GM03348 (cell line): Measurements from ENCODE around the gene FBXL13.
"Not testable (repeated sequence)": the region's sequence is repeated elsewhere in the genome, so short reads cannot be mapped to it uniquely, and the experiment has no call there.

Experiments
- DNase-seq: peaks from one replicate; pipeline ENCODE4 v3.0.0; 2012; ENCODE audit warnings: low spot score

FBXL13 gene

DNA sequence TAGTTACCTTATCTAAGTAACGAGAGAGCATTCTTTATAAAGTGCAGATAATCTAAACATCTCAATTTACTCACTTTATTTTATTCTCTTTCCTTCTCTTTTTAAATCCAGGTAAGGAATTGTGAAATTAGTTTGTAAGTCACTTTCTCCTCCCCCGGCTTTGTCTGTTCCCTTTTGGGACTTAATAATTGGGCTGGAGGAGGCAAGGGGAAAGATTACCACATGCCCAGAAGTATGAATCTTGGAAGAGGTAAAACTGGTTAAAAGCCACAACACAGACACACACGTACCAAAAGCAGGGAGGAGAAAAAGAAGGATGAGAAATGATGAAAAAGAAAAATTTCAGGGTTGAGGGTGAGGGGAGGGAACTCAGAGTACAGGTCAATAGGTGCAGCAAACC, 225.1 kb downstream of the FBXL13 start:
- no peak for DNase-seq

DNA sequence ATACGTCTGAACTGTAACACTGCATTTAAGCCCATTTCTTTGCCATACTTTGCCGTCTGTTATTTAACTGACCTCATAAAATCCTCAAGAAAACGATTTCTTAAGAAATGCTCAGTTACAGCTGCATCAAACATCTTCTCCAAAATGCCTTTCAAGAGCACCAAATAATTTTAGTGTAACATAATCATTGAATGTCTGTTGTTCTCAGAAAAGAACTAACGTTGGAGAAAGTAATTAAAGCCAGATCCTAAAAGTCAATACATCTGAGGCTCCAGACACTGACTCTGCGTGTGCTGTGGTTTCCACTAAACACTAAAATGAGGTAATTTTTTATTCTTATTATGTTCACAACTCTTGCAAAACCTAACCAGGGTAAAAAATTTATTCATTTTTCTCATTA, 225.5 kb downstream of the FBXL13 start:
- peak; percentile 50 for DNase-seq

DNA sequence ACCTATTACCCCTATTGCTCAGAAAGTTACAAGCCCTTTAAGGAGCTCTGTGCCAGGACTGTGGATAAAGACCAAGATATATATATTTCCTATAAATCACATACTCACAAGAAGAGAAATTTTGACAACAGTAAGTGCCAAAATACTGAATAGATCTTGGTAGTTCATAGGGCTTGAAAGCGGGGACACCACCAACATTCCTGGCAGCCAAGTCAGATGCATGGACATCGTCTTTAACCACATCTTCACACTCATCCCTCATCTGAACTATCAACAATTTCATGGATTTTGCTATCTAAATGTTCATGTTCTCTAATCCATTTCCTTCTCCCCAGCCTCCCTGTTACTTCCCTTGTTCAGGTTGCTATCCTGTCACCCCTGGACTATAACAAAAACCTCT, 229.2 kb downstream of the FBXL13 start:
- DNase-seq = peak; percentile 27

DNA sequence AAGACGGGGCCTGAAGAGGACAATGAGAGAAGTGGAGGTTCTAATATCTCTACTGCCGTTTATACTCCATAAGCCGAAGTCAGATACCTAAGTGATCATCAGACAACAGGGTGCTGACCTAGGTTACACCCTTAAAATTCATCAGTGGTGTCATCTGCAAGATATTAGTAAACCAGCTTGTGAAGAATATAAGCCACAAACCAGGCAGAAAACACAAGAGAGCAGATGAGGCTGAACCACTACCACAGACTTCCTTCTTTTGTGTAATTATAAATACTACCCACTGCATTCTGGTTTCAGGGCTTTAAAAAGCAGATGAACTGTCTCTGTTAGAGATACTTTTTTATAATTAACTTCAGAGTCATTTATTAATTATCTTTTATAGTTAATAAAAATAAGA, 230.7 kb downstream of the FBXL13 start:
- DNase-seq = no peak

DNA sequence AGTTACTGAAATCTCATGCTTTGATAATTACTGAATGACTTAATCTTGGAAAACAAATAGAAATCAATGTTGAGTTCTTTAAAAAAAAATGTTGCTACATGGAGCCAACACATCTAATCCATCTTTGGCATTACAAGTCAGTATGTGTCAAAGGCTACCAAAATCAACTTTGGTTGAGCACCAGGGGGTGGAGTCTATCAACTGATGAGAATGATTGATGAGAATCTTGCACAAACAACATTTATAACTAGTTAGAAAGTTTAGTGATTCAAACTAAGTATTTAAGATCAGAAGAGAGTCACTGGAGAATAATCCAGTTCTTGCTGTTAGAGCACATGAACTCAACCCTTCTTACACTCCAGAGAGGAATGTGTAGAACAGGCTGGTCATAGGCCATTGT, 232.3 kb downstream of the FBXL13 start:
- DNase-seq = no peak

DNA sequence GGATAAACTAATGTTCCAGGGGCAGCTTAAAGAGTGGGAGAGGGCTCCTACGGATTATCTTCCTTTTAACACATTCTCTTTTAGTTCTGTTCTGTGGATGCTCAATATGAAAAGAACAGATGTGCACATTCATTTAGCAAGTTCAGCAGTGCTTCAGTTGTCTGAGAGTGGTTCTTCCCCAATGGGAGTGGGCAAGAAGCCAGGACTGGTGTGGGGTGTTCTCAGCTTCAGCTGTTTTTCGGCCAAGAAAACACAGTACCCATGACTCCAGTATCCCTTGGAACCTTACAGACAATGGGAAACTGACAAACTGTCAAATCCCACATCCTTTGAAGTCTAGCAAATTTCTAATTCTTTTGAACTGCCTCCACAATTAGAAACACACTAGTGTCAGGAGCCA, 233.3 kb downstream of the FBXL13 start:
- no peak for DNase-seq

DNA sequence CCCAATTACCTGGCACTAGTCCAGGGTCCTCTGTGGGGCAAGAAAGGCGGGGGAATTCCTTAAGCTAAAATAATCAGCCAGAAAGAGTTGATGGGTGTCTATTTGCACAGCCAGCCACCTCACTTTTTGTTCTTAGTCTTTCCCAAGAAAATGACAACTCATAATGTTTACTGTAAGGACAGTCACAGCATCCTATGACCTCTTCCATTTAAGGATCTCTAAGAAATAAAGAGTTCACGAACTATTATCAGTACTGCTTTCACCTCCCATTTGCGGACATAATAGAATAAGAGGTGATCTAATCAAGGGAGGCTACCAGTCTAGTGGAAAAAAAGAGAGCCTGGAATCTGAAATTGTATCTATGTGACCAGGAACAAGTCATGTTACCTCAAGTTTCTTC, 234.2 kb downstream of the FBXL13 start:
- no peak for DNase-seq

DNA sequence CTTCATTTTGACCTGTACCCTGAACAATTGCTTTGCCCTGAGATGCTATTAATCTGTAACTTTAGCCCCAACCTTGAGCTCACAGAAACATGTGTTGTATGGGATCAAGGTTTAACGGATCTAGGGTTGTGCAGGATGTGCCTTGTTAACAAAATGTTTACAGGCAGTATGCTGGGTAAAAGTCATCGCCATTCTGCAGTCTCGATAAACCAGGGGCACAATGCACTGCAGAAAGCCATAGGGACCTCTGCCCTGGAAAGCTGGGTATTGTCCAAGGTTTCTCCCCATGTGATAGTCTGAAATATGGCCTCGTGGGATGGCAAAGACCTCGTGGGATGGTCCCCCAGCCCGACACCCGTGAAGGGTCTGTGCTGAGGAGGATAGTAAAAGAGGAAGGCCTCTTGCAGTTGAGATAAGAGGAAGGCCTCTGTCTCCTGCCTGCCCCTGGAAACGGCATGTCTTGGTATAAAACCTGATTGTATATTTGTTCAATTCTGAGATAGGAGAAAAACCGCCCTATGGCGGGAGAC, 236.0 kb downstream of the FBXL13 start:
- not testable (repeated sequence) for DNase-seq

DNA sequence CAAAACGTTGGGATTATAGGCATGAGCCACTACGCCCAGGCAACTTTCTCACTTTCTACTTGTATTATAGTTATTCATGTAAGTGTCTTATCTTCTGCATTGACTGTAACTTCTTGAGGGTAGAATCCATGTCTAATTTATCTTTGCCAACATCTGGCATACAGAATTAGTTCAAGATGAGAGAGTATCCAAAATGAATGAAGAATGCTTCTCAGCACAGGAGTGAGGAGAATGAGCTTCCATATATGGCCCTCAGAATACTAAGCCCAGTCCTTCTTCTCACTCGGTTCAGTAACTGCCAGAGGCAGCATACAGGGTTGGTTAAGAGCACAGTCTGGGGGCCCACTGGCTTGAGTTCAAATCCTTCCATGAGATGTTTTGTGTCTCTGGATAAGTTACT, 236.8 kb downstream of the FBXL13 start:
- no peak for DNase-seq

DNA sequence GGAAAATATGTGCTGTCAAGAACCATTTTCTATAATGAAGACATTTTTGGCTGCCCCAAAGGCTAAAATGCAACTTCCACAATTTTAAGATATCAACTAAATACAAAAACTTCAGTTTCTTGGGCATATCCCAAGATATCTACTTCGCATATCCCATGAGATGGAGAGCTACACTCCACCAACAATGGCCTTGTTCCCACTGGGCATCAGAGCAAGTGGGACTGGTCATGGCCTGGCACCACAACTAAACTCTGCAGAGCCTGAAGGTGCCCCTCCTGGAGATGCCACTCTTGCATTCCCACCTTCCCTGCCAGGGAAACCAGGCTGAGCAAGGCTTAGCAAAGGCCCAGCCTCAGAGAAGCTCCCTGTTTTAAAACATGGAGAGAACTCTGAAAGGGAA, 237.6 kb downstream of the FBXL13 start:
- no peak for DNase-seq

DNA sequence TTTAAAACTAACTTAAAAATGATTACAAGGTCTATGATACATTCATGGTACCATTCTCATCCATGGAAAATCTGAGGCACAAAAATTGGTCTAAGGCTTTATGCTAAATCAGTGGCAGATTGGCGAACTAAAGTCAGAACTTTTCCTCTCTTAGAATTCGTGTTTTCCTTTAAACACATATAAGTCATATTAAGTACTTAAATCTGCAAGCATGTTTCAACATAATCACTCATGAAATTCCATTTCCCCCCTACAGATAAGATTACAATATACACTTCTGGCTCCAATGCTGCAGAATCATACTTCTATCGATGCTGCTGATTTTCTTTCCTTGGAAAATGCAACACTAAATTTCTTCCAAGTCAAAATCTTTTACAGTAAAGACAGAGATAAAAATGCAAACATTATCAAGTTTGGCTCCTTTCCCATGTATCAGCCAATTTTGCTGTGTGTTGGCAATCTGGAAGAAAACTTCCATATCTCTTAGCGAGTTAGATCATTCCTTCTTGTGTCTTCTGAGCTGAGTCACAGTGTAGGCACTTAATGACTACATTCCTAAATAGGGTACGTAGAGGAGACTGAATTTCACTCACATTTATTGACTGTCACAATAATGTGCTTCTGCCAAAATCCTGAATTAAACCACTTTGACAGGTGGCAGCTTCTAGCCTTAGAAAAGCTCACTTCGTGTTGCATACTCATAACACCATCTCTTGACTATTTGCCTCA, 238.2 kb downstream of the FBXL13 start:
- peak; percentile 74 for DNase-seq

DNA sequence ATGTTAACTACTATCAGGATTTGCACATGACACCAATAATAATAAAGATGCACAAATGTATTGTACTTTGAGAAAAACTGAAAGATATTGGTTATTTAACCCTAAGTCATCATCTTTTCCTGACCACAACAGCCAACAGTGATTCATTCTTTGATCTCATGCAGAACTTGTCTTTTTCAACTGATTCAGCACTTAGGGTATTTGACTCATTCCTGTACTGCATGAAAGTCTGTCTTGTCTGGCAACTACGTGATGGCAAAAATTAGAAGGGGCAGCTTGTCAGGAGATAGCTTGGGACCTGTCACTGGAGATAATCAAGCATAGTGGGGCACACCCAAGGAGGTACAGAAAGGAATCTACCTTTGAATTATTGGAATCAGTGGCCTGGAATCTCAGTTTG, 239.6 kb downstream of the FBXL13 start:
- peak; percentile 53 for DNase-seq

DNA sequence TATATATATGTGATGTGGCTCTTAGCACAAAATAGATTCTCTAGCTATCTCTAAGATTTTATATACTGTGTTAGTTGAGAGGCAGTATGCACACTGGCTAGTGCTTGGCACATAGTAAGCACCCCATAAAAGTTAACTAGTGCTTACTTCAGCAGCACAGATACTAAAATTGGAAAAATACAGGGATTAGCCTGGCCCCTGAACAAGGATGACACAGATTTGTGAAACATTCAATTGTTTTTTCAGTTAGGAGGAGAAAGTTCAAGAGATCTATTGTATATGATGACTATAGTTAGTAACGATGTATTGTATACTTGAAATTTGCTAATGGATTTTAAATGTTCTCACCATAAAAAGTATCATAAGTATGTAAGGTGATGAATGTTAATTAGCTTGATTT, 240.1 kb downstream of the FBXL13 start:
- DNase-seq = no peak

DNA sequence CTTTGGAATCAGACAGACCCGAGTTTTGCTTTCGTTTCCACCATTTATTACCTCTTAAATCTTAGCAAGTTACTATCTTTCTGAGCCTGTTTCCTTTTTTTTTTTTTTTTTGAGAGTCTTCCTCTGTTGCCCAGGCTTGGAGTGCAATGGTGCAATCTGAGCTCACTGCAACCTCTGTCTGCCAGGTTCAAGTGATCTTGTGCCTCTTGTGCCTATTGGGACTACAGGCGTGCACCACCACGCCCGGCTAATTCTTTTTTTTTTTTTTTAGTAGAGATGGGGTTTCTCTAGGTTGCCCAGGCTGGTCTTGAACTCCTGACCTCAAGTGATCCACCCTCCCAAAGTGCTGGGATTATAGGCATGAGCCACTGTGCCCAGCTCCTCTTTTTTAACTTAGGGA, 241.3 kb downstream of the FBXL13 start:
- no peak for DNase-seq

DNA sequence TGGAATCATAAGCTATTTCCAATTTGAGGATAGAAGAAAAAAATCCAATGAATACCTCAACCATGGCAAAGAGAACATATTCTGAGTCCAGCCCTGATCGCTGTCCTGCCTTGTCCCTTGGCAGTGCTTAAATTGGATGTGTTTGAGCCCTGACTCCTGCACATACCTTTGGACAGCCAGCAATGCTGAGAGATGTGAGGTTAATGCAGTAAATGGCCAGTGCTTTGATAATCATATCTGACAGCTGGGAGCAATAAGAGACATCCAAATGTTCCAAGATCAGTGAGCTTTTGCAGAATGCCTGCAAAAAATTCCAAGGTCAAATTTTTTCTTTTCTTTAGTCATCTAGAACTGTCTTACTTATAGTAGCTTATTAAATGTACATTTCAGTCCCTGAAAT, 241.9 kb downstream of the FBXL13 start:
- DNase-seq = no peak

DNA sequence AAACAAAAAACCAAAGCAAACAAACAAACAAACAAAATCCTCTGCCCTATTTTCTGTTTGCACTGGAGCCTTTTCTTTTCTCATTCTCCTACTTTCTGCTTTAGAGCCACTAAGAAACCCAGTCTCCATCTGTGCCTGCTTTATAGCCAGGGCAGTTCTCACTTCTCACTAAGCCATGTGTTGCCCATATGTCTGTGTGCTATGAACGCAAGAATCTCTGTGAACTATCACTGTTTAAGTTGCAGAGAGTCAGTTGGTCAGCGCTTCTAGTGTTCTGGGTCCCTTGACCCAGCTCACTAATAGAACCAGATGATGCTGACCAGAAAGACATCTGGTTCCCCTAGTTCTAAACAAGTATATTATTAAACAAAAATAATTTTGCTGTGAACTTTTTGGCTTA, 244.4 kb downstream of the FBXL13 start:
- DNase-seq = peak; percentile 22

DNA sequence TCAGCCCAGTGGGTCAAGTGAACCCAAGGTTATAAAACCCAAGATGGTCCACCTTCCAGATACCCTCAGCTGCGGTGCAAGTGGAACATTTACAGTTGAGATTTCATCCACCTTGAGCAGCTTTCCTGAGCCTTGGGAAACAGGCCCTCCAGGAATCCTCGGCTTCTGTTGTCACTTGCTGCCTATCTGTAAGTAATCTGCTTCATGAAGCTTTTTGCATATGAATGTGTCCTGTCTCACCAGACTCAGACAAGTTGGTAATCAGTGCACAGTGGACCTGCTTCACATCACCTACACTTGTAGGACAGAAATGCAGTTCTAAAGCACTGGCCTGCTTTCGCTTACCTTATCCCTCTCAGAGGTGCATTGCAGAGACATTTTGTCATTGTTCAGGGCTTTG, 245.5 kb downstream of the FBXL13 start:
- DNase-seq = no peak

DNA sequence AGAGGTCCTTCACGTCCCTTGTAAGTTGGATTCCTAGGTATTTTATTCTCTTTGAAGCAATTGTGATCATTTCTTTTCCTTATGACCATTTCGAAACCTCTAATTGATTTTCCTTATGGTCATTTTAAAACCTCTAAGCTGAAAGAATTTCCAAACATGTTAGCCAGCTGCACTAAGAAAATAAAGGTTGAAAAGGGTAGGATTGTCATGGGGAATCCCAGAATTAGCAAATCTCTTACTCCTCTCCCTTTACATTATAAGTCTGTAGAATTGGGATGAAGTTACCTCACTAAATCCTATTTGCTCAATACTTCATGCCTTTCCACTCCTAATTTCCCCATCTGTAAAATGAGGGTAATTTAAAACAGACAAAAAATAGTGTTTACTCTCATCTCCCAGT, 246.3 kb downstream of the FBXL13 start:
- DNase-seq = no peak

DNA sequence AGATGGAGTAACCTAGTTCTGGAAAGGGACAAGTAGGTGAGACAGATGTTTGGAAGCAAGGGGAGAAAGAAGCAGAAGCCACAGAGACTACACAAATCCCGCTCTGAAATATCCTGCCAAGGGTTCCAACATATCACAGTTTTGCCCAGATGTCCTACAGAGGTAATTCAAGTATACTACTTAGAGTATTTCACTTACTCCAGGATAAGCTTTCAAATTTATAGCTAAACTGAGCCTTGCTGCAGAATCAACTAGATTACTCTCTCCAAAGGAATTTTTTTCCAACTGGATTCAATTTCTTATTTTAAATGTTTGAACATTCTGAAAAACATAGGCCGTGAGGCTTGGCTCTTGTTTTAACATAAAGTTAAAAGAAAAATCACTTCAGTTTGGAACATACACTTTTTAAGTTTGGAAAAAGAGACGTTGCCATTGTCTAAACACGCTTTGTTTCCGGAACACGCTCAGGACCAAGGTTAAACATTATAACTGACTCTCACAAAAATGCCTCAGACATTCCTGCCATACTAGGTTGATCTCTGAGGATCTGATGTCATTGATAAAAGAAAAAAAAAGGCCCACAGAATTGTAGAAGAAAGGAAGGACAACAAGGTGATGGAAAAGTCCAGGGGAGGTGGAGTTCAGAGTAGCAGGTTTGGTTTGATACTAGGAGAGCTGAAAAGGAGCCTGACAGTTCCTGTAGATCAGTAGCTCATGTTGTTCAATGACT, 251.0 kb downstream of the FBXL13 start:
- DNase-seq = no peak

DNA sequence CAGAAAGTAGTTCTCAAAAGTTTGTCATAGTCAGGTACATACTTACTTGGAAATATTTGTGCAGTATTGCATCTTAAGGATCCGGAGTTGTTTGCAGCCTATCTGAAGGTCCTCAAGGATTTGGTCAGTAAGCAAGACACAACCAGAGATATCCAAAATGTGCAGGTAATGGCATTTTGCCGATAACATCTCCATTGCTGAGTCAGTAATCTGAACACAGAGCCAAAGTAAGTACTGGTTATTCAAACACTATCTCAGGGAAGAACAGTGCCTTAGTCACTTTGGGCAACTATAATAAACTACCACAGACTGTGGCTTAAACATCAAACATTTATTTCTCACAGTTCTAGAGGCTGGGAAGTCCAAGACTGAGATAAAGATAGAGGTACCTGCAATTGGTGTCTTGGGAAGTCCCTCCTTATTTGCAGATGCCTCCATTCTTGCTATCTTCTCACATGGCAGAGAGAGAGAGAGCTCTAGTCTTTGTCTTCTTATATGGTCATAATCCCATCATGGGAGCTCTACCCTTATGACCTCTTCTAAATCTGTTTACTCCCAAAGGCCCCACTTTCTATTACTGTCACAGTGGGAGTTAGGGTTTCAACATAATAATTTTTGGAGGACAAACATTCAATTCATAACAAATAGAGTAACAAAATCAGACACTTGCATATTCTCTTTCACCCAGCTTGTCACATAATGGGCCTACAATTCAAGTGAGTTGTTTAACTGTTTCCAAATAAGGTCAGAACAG, 252.4 kb downstream of the FBXL13 start:
- no peak for DNase-seq

DNA sequence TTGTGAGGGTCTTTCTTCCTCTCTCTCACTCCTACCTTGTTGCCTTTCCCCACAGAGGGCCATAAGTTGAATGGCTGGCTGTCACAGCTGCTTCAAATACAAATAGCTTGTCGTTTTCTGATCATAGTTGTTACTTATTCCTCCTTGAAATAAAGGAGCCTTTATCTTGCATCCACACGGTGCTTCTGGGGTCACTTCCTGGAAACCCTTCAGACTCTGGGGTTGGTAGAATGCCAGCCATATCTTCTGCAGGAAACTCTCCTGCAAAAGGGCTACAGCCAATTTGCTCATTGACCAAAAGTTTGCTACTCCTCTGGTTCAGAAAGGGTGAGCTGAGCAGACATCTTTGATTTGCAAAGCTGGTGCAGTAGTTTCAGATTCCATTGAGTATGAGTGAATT, 255.4 kb downstream of the FBXL13 start:
- no peak for DNase-seq

DNA sequence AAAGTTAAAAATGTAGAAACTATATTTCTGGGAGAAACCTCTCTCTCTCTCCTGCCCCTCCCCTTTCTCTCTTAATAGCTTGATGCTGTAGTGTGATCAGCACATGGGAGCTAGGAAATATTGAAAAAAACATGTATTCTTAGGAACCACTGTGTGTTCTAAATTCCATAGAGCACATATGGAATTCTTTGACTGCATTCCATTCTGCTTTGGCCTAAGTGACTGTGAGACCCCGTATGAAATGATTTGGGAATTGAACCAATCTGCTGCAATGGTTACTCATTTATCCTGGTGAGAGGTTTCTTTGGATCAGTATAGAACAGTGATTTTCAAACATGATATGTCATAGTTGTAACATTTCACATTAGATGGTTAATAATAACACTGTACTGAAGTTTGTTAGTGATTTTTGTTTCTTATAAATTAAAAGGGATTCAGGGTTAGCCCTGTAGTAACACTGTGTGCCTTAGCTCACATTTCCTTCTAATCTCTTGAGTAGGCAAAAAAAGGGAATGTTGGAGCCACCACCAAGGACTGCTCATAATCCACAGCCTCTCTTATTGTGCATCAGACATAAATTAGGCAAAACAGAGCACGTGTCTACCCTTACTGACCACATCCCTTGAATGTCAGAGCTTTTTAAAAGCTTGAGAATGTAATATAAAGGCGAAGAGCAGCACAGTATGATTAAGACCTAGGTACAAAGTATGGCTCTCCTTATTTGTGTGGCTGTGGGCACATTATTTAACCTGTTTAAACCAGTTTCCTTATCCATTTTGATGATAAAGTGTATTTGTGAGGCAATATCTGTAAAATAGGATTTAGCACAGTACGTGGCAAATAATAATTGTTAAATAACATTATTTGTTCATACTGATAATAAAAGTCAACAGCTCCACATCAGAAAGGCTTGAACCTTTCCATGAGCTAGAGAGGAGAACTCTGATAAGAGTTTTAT, 256.7 kb downstream of the FBXL13 start:
- no peak for DNase-seq
